Right ventricle myocardium inferior (tissue), 1 donor: ENCODE results near the gene USP11. TPM values are rescaled to one million over a fixed set of nuclear protein-coding genes. Genes with fewer than 3 reads are reported as not detected.
"Not testable (repeated sequence)": the region's sequence is repeated elsewhere in the genome, so short reads cannot be mapped to it uniquely, and the experiment has no call there.

ENCODE experiments used
- ATAC-seq: fragments of 200-7000 bp; cut with Tn5 transposase; one replicate; pipeline ENCODE4 v1.9.1; 2020; ENCODE audit warnings: mild to moderate bottlenecking, moderate library complexity
- DNase-seq: peaks from one replicate; pipeline ENCODE4 v3.0.0; 2021; ENCODE audit errors: missing footprints
- intact Hi-C: fragments of 100-400 bp; cut with DNase I; formaldehyde crosslinking; loops from one replicate; pipeline ENCODE4 v1.11.0; 2022
- total RNA-seq: library from RNA; stranded (reverse); fragmentation: NEBNext Ultra II Directional; extraction: Animal tissue kit (Norgen Biotek cat#: 25700); gene quantifications from one replicate; pipeline ENCODE4 v1.2.1, GENCODE V29; 2021
- donor health status: DM: no; HTN: yes; CAD: no; lungs with severe emphysema.

USP11 gene
- total RNA-seq, 1 donor from 2014 or later = 31.5 TPM

GRCh38 chrX:47283015-47283771 lies 50.4 kb downstream of the USP11 start:
- intact Hi-C loops = no loop called here
- ATAC-seq (no peak), DNase-seq (no peak)

DNA sequence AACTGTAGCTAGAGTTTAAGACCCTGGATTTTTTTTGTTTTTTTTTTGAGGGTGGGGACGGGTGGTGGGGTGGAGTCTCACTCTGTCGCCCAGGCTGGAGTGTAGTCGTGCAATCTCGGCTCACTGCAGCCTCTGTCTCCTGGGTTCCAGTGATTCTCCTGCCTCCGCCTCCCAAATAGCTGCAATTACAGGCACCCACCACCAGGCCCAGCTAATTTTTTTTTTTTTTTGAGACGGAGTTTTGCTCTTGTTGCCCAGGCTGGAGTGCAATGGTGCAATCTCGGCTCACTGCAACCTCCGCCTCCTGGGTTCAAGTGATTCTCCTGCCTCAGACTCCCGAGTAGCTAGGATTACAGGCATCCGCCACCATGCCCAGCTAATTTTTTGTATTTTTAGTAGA lies 51.8 kb downstream of the USP11 start:
- ATAC-seq, DNase-seq, intact Hi-C loops: not testable (repeated sequence)

- ATAC-seq = no peak
- DNase-seq = no peak
- intact Hi-C loops = no loop called here
Observed at GRCh38 chrX:47285836-47286320, 53.1 kb downstream of the USP11 start.

GRCh38 chrX:47293106-47293505 lies 60.3 kb downstream of the USP11 start:
- ATAC-seq = no peak
- intact Hi-C loops = no loop called here
- DNase-seq = no peak

DNA sequence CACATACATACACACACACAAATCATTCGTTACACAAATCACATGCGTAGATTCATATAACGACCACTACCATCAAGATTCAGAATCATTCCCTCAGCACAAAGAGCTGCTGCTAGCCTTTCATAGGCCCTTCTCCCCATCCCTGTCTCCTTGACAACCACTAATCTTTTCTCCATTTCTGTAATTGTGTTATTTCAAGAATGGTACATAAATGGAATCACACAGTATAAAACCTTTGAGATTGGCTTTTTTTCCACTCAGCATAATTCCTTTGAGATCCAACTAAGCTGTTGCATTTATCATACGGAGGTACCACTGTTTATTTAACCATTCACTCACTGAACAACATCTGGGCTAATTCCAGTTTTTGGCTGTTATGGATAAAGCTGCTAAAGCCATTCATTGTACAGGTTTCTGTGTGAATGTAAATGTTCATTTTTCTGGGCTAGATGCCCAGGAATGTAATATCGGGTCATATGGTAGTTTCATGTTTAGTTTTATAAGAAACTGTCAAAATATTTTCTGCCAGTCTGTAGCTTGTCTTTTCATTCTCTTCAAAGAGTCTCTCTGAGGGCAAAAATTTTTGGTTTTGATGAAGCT lies 64.1 kb downstream of the USP11 start:
- DNase-seq (no peak), ATAC-seq (no peak)
- intact Hi-C loops = no loop called here

GRCh38 chrX:47297874-47298273 lies 65.1 kb downstream of the USP11 start:
- DNase-seq (no peak), ATAC-seq (no peak)
- intact Hi-C loops = no loop called here

Other genes with a start within 250 kb of the USP11 start
- gene RGN, start 154.6 kb upstream of the USP11 start, total RNA-seq = 14.1 TPM
- gene NDUFB11, start 88.3 kb upstream of the USP11 start, total RNA-seq = 212 TPM
- 28.5 TPM for gene RBM10, start 87.8 kb upstream of the USP11 start, total RNA-seq
- gene UBA1, start 39.2 kb upstream of the USP11 start, total RNA-seq = 93.5 TPM
- gene CDK16, start 14.3 kb upstream of the USP11 start, total RNA-seq = 139 TPM
- not detected for gene ZNF157, start 137.6 kb downstream of the USP11 start, total RNA-seq